ENCODE results near the gene DENND2A. TPM values are rescaled to one million over a fixed set of nuclear protein-coding genes. Genes with fewer than 3 reads are reported as not detected.

The DENND2A gene
- polyA plus RNA-seq, 3 donors = not detected

- H3K4me1 Mint-ChIP-seq = no peaks in the 10 kb centered on the region
- Histone ChIP-seq H3K9me3 (replicated peaks in 1 of 2; ENCODE audit: control insufficient read depth in 1 of 2, insufficient read depth in 1 of 2, low read length in 2 of 2) (no peaks in the 10 kb centered on the region), H3K27me3 (ENCODE audit: control insufficient read depth in 2 of 2, insufficient read depth in 2 of 2, low read length in 2 of 2) (no peaks in the 10 kb centered on the region), H2AFZ (ENCODE audit: insufficient read depth, low read depth, low read length, poor library complexity, severe bottlenecking) (no peak overlapping the region), H3K36me3 (replicated peaks in 1 of 2; ENCODE audit: control insufficient read depth in 1 of 2, insufficient read depth in 2 of 2, low read length in 2 of 2) (no peaks in the 10 kb centered on the region), H3K4me2 (replicated peaks; ENCODE audit: extremely low read depth, low read length, poor library complexity, severe bottlenecking) (no peak overlapping the region), H3K27ac (ENCODE audit: low read depth in 1 of 2, low read length in 2 of 2) (no peak overlapping the region), H3K4me3 (replicated peaks in 1 of 3; ENCODE audit: low read depth in 2 of 3, low read length in 3 of 3) (no peak overlapping the region), H3K4me1 (ENCODE audit: control insufficient read depth in 1 of 2, insufficient read depth in 2 of 2, low read length in 2 of 2) (no peaks in the 10 kb centered on the region), H3K79me2 (ENCODE audit: insufficient read depth, low read length) (no peaks in the 10 kb centered on the region), H4K20me1 (ENCODE audit: insufficient read depth, low read length) (no peaks in the 10 kb centered on the region), H3K9ac (ENCODE audit: insufficient read depth, low read length, poor library complexity, severe bottlenecking) (no peak overlapping the region)
- peaks cover 0 to 3% (median 0%) of the 10 kb centered on the region in 7 donors for H3K9me3 Mint-ChIP-seq
- no peak overlapping the region for H3K4me3 Mint-ChIP-seq
- no CpG with 5 or more reads among the region's 1 CpG for WGBS (ENCODE audit: insufficient coverage)
- intact Hi-C loops (cut with micrococcal nuclease) = no loop called here
- H3K27ac Mint-ChIP-seq = no peak overlapping the region
- H3K27me3 Mint-ChIP-seq (ENCODE audit: low read depth in 3 of 3) = peaks cover 6 to 14% (median 9%) of the 10 kb centered on the region in 3 donors
- no peak for DNase-seq
- TF ChIP-seq CTCF (IDR thresholded peaks at IDR 0.05) = no peak
- no peaks in the 10 kb centered on the region for H3K36me3 Mint-ChIP-seq
Observed at GRCh38 chr7:140576589-140576988, 64.0 kb downstream of the DENND2A start.

- H2AFZ ChIP-seq (ENCODE audit: insufficient read depth, low read depth, low read length, poor library complexity, severe bottlenecking) = no peak overlapping the region
- no peak overlapping the region for H3K4me3 ChIP-seq (replicated peaks in 1 of 3; ENCODE audit: low read depth in 2 of 3, low read length in 3 of 3)
- TF ChIP-seq CTCF (IDR thresholded peaks at IDR 0.05) = no peak
- WGBS (ENCODE audit: insufficient coverage) = 94% methylated on average over 2 of the region's 5 CpGs
- Mint-ChIP-seq H3K36me3 (no peaks in the 10 kb centered on the region), H3K27ac (no peak overlapping the region), H3K4me3 (no peak overlapping the region), H3K4me1 (no peaks in the 10 kb centered on the region), H3K9me3 (peaks cover 0 to 3% (median 0%) of the 10 kb centered on the region in 7 donors), H3K27me3 (ENCODE audit: low read depth in 3 of 3) (peaks cover 10 to 14% (median 10%) of the 10 kb centered on the region in 3 donors)
- no peak overlapping the region for H3K9ac ChIP-seq (ENCODE audit: insufficient read depth, low read length, poor library complexity, severe bottlenecking)
- intact Hi-C loops (cut with micrococcal nuclease) = no loop called here
- H3K27ac ChIP-seq (ENCODE audit: low read depth in 1 of 2, low read length in 2 of 2) = no peak overlapping the region
- H3K36me3 ChIP-seq (replicated peaks in 1 of 2; ENCODE audit: control insufficient read depth in 1 of 2, insufficient read depth in 2 of 2, low read length in 2 of 2) = no peaks in the 10 kb centered on the region
- DNase-seq = no peak
- H3K4me2 ChIP-seq (replicated peaks; ENCODE audit: extremely low read depth, low read length, poor library complexity, severe bottlenecking) = no peak overlapping the region
- no peaks in the 10 kb centered on the region for H3K27me3 ChIP-seq (ENCODE audit: control insufficient read depth in 2 of 2, insufficient read depth in 2 of 2, low read length in 2 of 2)
- no peaks in the 10 kb centered on the region for H3K79me2 ChIP-seq (ENCODE audit: insufficient read depth, low read length)
- H4K20me1 ChIP-seq (ENCODE audit: insufficient read depth, low read length) = no peaks in the 10 kb centered on the region
- H3K9me3 ChIP-seq (replicated peaks in 1 of 2; ENCODE audit: control insufficient read depth in 1 of 2, insufficient read depth in 1 of 2, low read length in 2 of 2) = no peaks in the 10 kb centered on the region
- H3K4me1 ChIP-seq (ENCODE audit: control insufficient read depth in 1 of 2, insufficient read depth in 2 of 2, low read length in 2 of 2) = no peaks in the 10 kb centered on the region
Observed at GRCh38 chr7:140571538-140572122, 69.0 kb downstream of the DENND2A start.

Data from CD14-positive monocyte (primary cell).